A549 (cell line): ENCODE data around the gene CHPF. TPM values are rescaled to one million over a fixed set of nuclear protein-coding genes. Genes with fewer than 3 reads are reported as not detected.
A peak's percentile ranks its signal among the peaks of the same experiment; 100 is the strongest.

ENCODE experiments used
- ATAC-seq, 2 experiments: fragments of 200-7000 bp in 1 of 2; fragments of >200 bp in 1 of 2; cut with Nextera tagmentation in 1 of 2; cut with Tn5 transposase in 1 of 2; 3 replicates each; pipeline versions ENCODE4 v1.8.0 to v1.9.1; 2018 to 2020; ENCODE audit warnings: mild to moderate bottlenecking in 1 of 2, moderate library complexity in 1 of 2
- CTCF ChIA-PET: fragments of 300-600 bp; sonication (Branson Sonifier 250); formaldehyde crosslinking; extraction: SDS; loops from one replicate; lab custom pipeline; 2021; ENCODE audit warnings: antibody characterized with exemption, inconsistent platforms; lab: Yijun Ruan, JAX
- POLR2A ChIA-PET: fragments of 350-600 bp; formaldehyde crosslinking; extraction: SDS; loops from one replicate; lab custom pipeline; 2021; ENCODE audit warnings: antibody characterized with exemption, inconsistent platforms; lab: Yijun Ruan, JAX
- DNase-seq, 2 experiments: peaks; one replicate each; pipeline versions ENCODE4 v3.0.0 to v3.0.0-alpha.2; 2011 to 2016; ENCODE audit warnings: low read depth in 1 of 2, low spot score in 1 of 2
- FAIRE-seq: peaks from 2 replicates; lab custom pipeline; 2011; peaks lifted over from hg19 to GRCh38; lab: Jason Lieb, UNC
- H3K27ac ChIP-seq, 2 experiments: fragments of >200 bp; sonication (Bioruptor Twin); formaldehyde crosslinking; 3 replicates each; pipeline ENCODE4 v1.5.1; 2016 to 2017
- H3K4me1 ChIP-seq: fragments of >200 bp; sonication (Bioruptor Twin); formaldehyde crosslinking; 3 replicates; pipeline ENCODE4 v1.6.1; 2016
- H3K4me2 ChIP-seq: fragments of >200 bp; sonication (Bioruptor Twin); formaldehyde crosslinking; 3 replicates; pipeline ENCODE4 v1.6.1; 2016
- H3K4me3 ChIP-seq: fragments of >200 bp; sonication (Bioruptor Twin); formaldehyde crosslinking; 3 replicates; pipeline ENCODE4 v1.5.1; 2016
- H3K9me3 ChIP-seq: fragments of >200 bp; sonication (Bioruptor Twin); formaldehyde crosslinking; 3 replicates; pipeline ENCODE4 v1.6.1; 2016
- BHLHE40 ChIP-seq: IDR thresholded peaks from 2 replicates; pipeline ENCODE4 v1.6.1; 2012; ENCODE audit warnings: low read depth, low read length, inconsistent platforms
- CEBPB ChIP-seq, 2 experiments: fragments of >200 bp in 1 of 2; sonication (Bioruptor Twin) in 1 of 2; formaldehyde crosslinking in 1 of 2; IDR thresholded peaks; 2 replicates each; pipeline ENCODE4 v1.6.1; 2012 to 2016
- EHMT2 ChIP-seq: fragments of 200-600 bp; sonication (generic); IDR thresholded peaks from 2 replicates; pipeline ENCODE4 v1.6.1; 2016; ENCODE audit warnings: antibody characterized with exemption, low read depth, mild to moderate bottlenecking, moderate library complexity
- FOSB ChIP-seq: fragments of 250-450 bp; sonication (Bioruptor Pico); IDR thresholded peaks from 2 replicates; pipeline ENCODE4 v1.5.0; 2020; ENCODE audit warnings: mild to moderate bottlenecking, moderate library complexity
- FOSL2 ChIP-seq, 2 experiments: fragments of 450-650 bp in 1 of 2; fragments of >200 bp in 1 of 2; sonication (Bioruptor Twin) in 1 of 2; formaldehyde crosslinking; IDR thresholded peaks; 2 replicates each; pipeline versions ENCODE4 v1.5.0 to v1.6.1; 2016 to 2020; ENCODE audit warnings: mild to moderate bottlenecking in 1 of 2, moderate library complexity in 1 of 2
- FOXS1 ChIP-seq: fragments of 250-450 bp; sonication (Bioruptor Pico); IDR thresholded peaks from 2 replicates; pipeline ENCODE4 v1.5.0; 2020; ENCODE audit warnings: mild to moderate bottlenecking, moderate library complexity
- HDAC2 ChIP-seq: fragments of 200-600 bp; sonication (generic); IDR thresholded peaks from 2 replicates; pipeline ENCODE4 v1.6.1; 2016
- HOXB5 ChIP-seq: fragments of 250-450 bp; sonication (Bioruptor Pico); IDR thresholded peaks from 2 replicates; pipeline ENCODE4 v1.5.0; 2020; ENCODE audit warnings: mild to moderate bottlenecking, moderate library complexity
- JUN ChIP-seq, 2 experiments: fragments of >200 bp; sonication (Bioruptor Twin); formaldehyde crosslinking; IDR thresholded peaks; 2 replicates in 1 of 2; 3 replicates in 1 of 2; pipeline ENCODE4 v1.6.1; 2016 to 2017
- MAFK ChIP-seq: fragments of 450-650 bp; IDR thresholded peaks from 2 replicates; pipeline ENCODE4 v1.6.1; 2014; ENCODE audit not compliant: partially characterized antibody
- MAX ChIP-seq: IDR thresholded peaks from 2 replicates; pipeline ENCODE4 v1.6.1; 2012
- POLR2A ChIP-seq: IDR thresholded peaks from 2 replicates; pipeline ENCODE4 v1.6.1; 2012; ENCODE audit warnings: mild to moderate bottlenecking, low read length
- POLR2AphosphoS2 ChIP-seq: conservative IDR thresholded peaks from 2 replicates; pipeline ENCODE4 v1.6.1; 2012; ENCODE audit warnings: low read length, improper control_type of control experiment, inconsistent platforms
- RFX5 ChIP-seq: fragments of 450-650 bp; IDR thresholded peaks from 2 replicates; pipeline ENCODE4 v1.7.1; 2014; ENCODE audit warnings: antibody characterized with exemption, mild to moderate bottlenecking, moderate library complexity
- RNF2 ChIP-seq: fragments of 200-600 bp; sonication (generic); IDR thresholded peaks from 2 replicates; pipeline ENCODE4 v1.6.1; 2016; ENCODE audit warnings: low read depth, mild to moderate bottlenecking, antibody characterized with exemption, moderate library complexity, borderline replicate concordance
- TP53 ChIP-seq: fragments of 250-450 bp; sonication (Bioruptor Pico); IDR thresholded peaks from 2 replicates; pipeline ENCODE4 v1.5.0; 2021; ENCODE audit warnings: mild to moderate bottlenecking, moderate library complexity
- ZC3H11A ChIP-seq: fragments of 450-650 bp; IDR thresholded peaks from 2 replicates; pipeline ENCODE4 v1.6.1; 2014; ENCODE audit warnings: antibody characterized with exemption, mild to moderate bottlenecking
- WGBS: methylation state at CpG from one replicate; pipeline ENCODE4 v1.1.6; 2017; ENCODE audit errors: missing lambda C conversion rate; 5-methylcytosine and 5-hydroxymethylcytosine counted together
- polyA plus RNA-seq, 4 experiments: library from polyadenylated mRNA; depleted of rRNA in 3 of 4; stranded (reverse); fragments of >200 nt; fragmentation: RNase III in 1 of 4; extraction: RNeasy Plus Mini Kit Qiagen cat#74134 plus additional on column Dnase treatment in 1 of 4; gene quantifications; 2 replicates in 3 of 4; 3 replicates in 1 of 4; pipeline ENCODE4 v1.2.3, GENCODE V29; 2011 to 2017
- TF ChIP-seq, protein P1 (sequence below): fragments of 200-600 bp; sonication (generic); IDR thresholded peaks from 2 replicates; pipeline ENCODE4 v1.6.1; 2016; ENCODE audit warnings: antibody characterized with exemption, mild to moderate bottlenecking, moderate library complexity
- TF ChIP-seq, protein P2 (sequence below): IDR thresholded peaks from 2 replicates; pipeline ENCODE4 v1.6.1; 2012; ENCODE audit warnings: low read depth, borderline replicate concordance

The CHPF gene
- polyA plus RNA-seq, 2 of the 4 experiments (the other 2 are of a cell fraction) = 9.0 to 14.8 TPM

GRCh38 chr2:219569041-219569440 is 25.4 kb upstream of the CHPF start:
- FAIRE-seq (no peak), DNase-seq (no peak), ATAC-seq (no peak)
- 90% methylated on average over 6 of the region's 6 CpGs for WGBS
- ChIA-PET POLR2A (no interaction called here), CTCF (interaction anchor here (0.7 to 1.3 kb wide), 2 partner anchors 9 to 19 kb away, joined by 3 to 6 read pairs; no protein-coding TSS in a partner anchor)
- Histone ChIP-seq H3K4me1 (peaks cover 14% of the 10 kb centered on the region), H3K27ac (no peak overlapping the region), H3K4me3 (no peak overlapping the region), H3K9me3 (no peaks in the 10 kb centered on the region), H3K4me2 (no peak overlapping the region)
- TF ChIP-seq, protein P1, sequence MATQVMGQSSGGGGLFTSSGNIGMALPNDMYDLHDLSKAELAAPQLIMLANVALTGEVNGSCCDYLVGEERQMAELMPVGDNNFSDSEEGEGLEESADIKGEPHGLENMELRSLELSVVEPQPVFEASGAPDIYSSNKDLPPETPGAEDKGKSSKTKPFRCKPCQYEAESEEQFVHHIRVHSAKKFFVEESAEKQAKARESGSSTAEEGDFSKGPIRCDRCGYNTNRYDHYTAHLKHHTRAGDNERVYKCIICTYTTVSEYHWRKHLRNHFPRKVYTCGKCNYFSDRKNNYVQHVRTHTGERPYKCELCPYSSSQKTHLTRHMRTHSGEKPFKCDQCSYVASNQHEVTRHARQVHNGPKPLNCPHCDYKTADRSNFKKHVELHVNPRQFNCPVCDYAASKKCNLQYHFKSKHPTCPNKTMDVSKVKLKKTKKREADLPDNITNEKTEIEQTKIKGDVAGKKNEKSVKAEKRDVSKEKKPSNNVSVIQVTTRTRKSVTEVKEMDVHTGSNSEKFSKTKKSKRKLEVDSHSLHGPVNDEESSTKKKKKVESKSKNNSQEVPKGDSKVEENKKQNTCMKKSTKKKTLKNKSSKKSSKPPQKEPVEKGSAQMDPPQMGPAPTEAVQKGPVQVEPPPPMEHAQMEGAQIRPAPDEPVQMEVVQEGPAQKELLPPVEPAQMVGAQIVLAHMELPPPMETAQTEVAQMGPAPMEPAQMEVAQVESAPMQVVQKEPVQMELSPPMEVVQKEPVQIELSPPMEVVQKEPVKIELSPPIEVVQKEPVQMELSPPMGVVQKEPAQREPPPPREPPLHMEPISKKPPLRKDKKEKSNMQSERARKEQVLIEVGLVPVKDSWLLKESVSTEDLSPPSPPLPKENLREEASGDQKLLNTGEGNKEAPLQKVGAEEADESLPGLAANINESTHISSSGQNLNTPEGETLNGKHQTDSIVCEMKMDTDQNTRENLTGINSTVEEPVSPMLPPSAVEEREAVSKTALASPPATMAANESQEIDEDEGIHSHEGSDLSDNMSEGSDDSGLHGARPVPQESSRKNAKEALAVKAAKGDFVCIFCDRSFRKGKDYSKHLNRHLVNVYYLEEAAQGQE = no peak

- H3K4me3 ChIP-seq = no peak overlapping the region
- TF ChIP-seq FOSB (CRISPR knock-in tag) (no peak), EHMT2 (no peak), RFX5 (no peak), ZC3H11A (no peak), FOSL2 (IDR thresholded peaks at IDR 0.05) (no peak), FOSL2 (CRISPR knock-in tag; IDR thresholded peaks at IDR 0.05) (no peak), MAX (no peak), MAFK (no peak), TP53 (CRISPR knock-in tag) (no peak), POLR2AphosphoS2 (no peak)
- TF ChIP-seq, all 56 proteins: peak for 0
- peaks cover 14% of the 10 kb centered on the region for H3K4me1 ChIP-seq
- POLR2A ChIA-PET = no interaction called here
- 92% methylated on average over 25 of the region's 35 CpGs for WGBS
- CTCF ChIA-PET = interaction anchor here (0.6 kb wide), 1 partner anchor 256 kb away, joined by 3 read pairs; no protein-coding TSS in a partner anchor
- FAIRE-seq (no peak), ATAC-seq (no peak), DNase-seq (no peak)
- no peak overlapping the region for H3K27ac ChIP-seq
- H3K9me3 ChIP-seq = no peaks in the 10 kb centered on the region
- no peak overlapping the region for H3K4me2 ChIP-seq
These were observed 24.3 kb upstream of the CHPF start for GRCh38 chr2:219567791-219568361.

DNA sequence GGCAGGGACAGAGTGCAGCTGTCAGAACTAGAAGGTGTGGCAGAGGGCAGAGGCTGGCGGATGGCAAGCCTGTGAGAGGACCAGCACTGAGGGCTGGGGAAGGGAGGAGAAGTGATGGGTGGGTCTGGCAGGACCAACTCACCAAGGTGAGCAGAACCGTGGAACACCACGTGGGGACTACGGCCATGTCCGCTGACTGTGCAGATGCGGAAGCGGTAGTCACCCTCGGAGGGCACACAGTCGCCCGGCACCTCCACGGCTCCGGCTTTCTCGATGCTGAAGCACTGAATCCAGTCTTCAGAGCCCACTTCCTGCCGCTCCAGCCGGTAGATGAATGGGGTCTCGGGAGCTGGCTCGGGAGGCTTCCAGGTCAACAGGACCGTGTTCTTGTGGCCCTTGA is 23.5 kb upstream of the CHPF start:
- FAIRE-seq = no peak
- H3K4me1 ChIP-seq = peaks cover 12% of the 10 kb centered on the region
- WGBS = 95% methylated on average over 18 of the region's 18 CpGs
- no peak for DNase-seq
- ATAC-seq = no peak
- H3K4me2 ChIP-seq = no peak overlapping the region
- no peaks in the 10 kb centered on the region for H3K9me3 ChIP-seq
- ChIA-PET CTCF (interaction anchor here (0.6 to 2.2 kb wide), 2 partner anchors 24 to 255 kb away, joined by 3 to 10 read pairs; partner anchors contain the start of genes CHPF and TMEM198), POLR2A (no interaction called here)
- no peak for TF ChIP-seq FOXS1 (CRISPR knock-in tag)
- TF ChIP-seq POLR2A = peak; percentile 17; the same call in 1 of the 2 replicates
- H3K27ac ChIP-seq = no peak overlapping the region
- no peak overlapping the region for H3K4me3 ChIP-seq

DNA sequence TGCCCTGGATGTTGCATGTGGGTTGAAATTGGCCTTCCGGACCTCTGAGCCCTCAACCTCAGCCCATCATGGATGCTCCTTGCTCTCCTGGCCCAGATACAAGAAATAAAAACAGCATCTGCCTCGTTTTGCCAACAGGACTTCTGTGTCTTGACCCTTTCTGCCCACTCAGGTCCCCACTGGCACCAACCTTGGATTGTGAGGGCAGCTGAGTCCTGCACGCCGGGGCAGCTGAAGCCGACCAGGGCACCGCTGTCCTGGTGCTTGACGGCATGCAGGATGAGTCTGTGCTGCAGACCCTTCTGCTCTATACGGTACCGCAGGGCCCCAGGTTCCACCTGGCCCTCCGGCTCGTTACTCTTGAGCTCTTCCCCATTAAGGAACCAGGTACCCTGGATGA is 23.0 kb upstream of the CHPF start:
- FAIRE-seq (no peak), DNase-seq (no peak), ATAC-seq (no peak)
- ChIA-PET POLR2A (no interaction called here), CTCF (interaction anchor here (2.2 kb wide), 1 partner anchor 24 kb away, joined by 10 read pairs; the partner anchor contains the start of genes CHPF and TMEM198)
- Histone ChIP-seq H3K4me1 (peaks cover 8% of the 10 kb centered on the region; the same call in 2 of the 3 replicates), H3K27ac (no peak overlapping the region), H3K4me3 (no peak overlapping the region), H3K9me3 (no peaks in the 10 kb centered on the region), H3K4me2 (no peak overlapping the region)
- WGBS = 86% methylated on average over 11 of the region's 11 CpGs
- TF ChIP-seq, protein P2, sequence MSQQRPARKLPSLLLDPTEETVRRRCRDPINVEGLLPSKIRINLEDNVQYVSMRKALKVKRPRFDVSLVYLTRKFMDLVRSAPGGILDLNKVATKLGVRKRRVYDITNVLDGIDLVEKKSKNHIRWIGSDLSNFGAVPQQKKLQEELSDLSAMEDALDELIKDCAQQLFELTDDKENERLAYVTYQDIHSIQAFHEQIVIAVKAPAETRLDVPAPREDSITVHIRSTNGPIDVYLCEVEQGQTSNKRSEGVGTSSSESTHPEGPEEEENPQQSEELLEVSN = no peak
- TF ChIP-seq RFX5 = no peak
- no peak for TF ChIP-seq MAFK
- TF ChIP-seq RNF2 = no peak
- no peak for TF ChIP-seq HOXB5 (CRISPR knock-in tag)
- TF ChIP-seq HDAC2 = no peak
- no peak for TF ChIP-seq JUN (IDR thresholded peaks at IDR 0.05)
- no peak for TF ChIP-seq CEBPB (IDR thresholded peaks at IDR 0.05)
- no peak for TF ChIP-seq EHMT2
- TF ChIP-seq BHLHE40 = no peak
